WTC11 (cell line): ENCODE results near the gene RABGGTA. TPM values are rescaled to one million over a fixed set of nuclear protein-coding genes. Genes with fewer than 3 reads are reported as not detected.

Source experiments
- ATAC-seq: fragments of 200-7000 bp; cut with Tn5 transposase; 2 replicates; pipeline ENCODE4 v1.10.0; 2021; ENCODE audit warnings: mild to moderate bottlenecking, moderate library complexity
- CTCF ChIA-PET: fragments of 300-600 bp; sonication (Branson Sonifier 250); formaldehyde crosslinking; loops from one replicate; lab custom pipeline; 2021; ENCODE audit warnings: antibody characterized with exemption; lab: Charles Lee
- POLR2A ChIA-PET: fragments of 350-600 bp; sonication (Branson Sonifier 250); formaldehyde crosslinking; loops from one replicate; lab custom pipeline; 2021; ENCODE audit warnings: antibody characterized with exemption; lab: Charles Lee
- DNase-seq: peaks from one replicate; pipeline ENCODE4 v3.0.0; 2021; ENCODE audit warnings: low spot score
- H3K27ac Mint-ChIP-seq: 2 replicates; pipeline ENCODE4 v1.8.0; 2021; ENCODE audit warnings: mixed read lengths
- H3K27me3 Mint-ChIP-seq: 2 replicates; pipeline ENCODE4 v1.8.0; 2021; ENCODE audit warnings: low read depth, mild to moderate bottlenecking, moderate library complexity, mixed read lengths
- H3K36me3 Mint-ChIP-seq: 2 replicates; pipeline ENCODE4 v1.8.0; 2021; ENCODE audit warnings: mixed read lengths
- H3K4me1 Mint-ChIP-seq: 2 replicates; pipeline ENCODE4 v1.8.0; 2022; ENCODE audit warnings: mixed read lengths
- H3K4me3 Mint-ChIP-seq: 2 replicates; pipeline ENCODE4 v1.8.0; 2021; ENCODE audit warnings: mild to moderate bottlenecking, moderate library complexity, mixed read lengths
- H3K9me3 Mint-ChIP-seq: 2 replicates; pipeline ENCODE4 v1.8.0; 2021; ENCODE audit warnings: mixed read lengths
- CBFB ChIP-seq: sonication (generic); formaldehyde crosslinking; IDR thresholded peaks from 2 replicates; pipeline ENCODE4 v1.8.1; 2022; ENCODE audit warnings: mild to moderate bottlenecking, low read depth, missing genetic modification reagents
- CTCF ChIP-seq: fragments of 200-600 bp; IDR thresholded peaks from 2 replicates; pipeline ENCODE4 v1.8.0; 2022; ENCODE audit warnings: antibody characterized with exemption
- FOXP4 ChIP-seq: sonication (generic); formaldehyde crosslinking; IDR thresholded peaks from 2 replicates; pipeline ENCODE4 v1.8.0; 2022; ENCODE audit warnings: mild to moderate bottlenecking, missing genetic modification reagents
- GABPB1 ChIP-seq: sonication (generic); formaldehyde crosslinking; IDR thresholded peaks from 2 replicates; pipeline ENCODE4 v1.8.1; 2023; ENCODE audit warnings: mild to moderate bottlenecking, missing genetic modification reagents
- GTF2I ChIP-seq: fragments of 250-450 bp; sonication (Bioruptor Pico); conservative IDR thresholded peaks from 2 replicates; pipeline ENCODE4 v1.4.0; 2021; ENCODE audit warnings: mild to moderate bottlenecking
- MAX ChIP-seq: sonication (generic); formaldehyde crosslinking; IDR thresholded peaks from 2 replicates; pipeline ENCODE4 v1.8.0; 2022; ENCODE audit warnings: mild to moderate bottlenecking, missing genetic modification reagents
- MLX ChIP-seq: sonication (generic); formaldehyde crosslinking; IDR thresholded peaks from 2 replicates; pipeline ENCODE4 v1.8.1; 2023; ENCODE audit warnings: mild to moderate bottlenecking, missing genetic modification reagents, moderate library complexity
- NFYB ChIP-seq: sonication (generic); formaldehyde crosslinking; conservative IDR thresholded peaks from 2 replicates; pipeline ENCODE4 v1.8.0; 2022; ENCODE audit warnings: low read depth, missing genetic modification reagents
- NR3C1 ChIP-seq: sonication (generic); formaldehyde crosslinking; conservative IDR thresholded peaks from 2 replicates; pipeline ENCODE4 v1.8.1; 2023; ENCODE audit warnings: low read depth, mild to moderate bottlenecking, missing genetic modification reagents
- PRRX2 ChIP-seq: fragments of 250-450 bp; sonication (Bioruptor Pico); IDR thresholded peaks from 2 replicates; pipeline ENCODE4 v1.8.0; 2021; ENCODE audit warnings: mild to moderate bottlenecking
- SP1 ChIP-seq: sonication (generic); formaldehyde crosslinking; conservative IDR thresholded peaks from 2 replicates; pipeline ENCODE4 v1.8.1; 2022; ENCODE audit warnings: missing genetic modification reagents
- TP53 ChIP-seq: sonication (generic); formaldehyde crosslinking; IDR thresholded peaks from 2 replicates; pipeline ENCODE4 v1.8.1; 2023; ENCODE audit warnings: mild to moderate bottlenecking, missing genetic modification reagents
- ZBTB43 ChIP-seq: sonication (generic); formaldehyde crosslinking; IDR thresholded peaks from 2 replicates; pipeline ENCODE4 v1.8.1; 2023; ENCODE audit warnings: mild to moderate bottlenecking, missing genetic modification reagents
- ZMAT4 ChIP-seq: fragments of 250-450 bp; sonication (Bioruptor Pico); IDR thresholded peaks from 2 replicates; pipeline ENCODE4 v1.9.0; 2021; ENCODE audit warnings: mild to moderate bottlenecking
- total RNA-seq: library from RNA; stranded (reverse); gene quantifications from 3 replicates; pipeline ENCODE4 v1.2.3, GENCODE V29; 2021

Gene RABGGTA
- total RNA-seq, 1 experiment from 2014 or later, result 27.1 TPM

- TF ChIP-seq FOXP4 (CRISPR knock-in tag), result no peak
Measured at GRCh38 chr14:24309538-24310264, 38.3 kb upstream of the RABGGTA start, which contains the start of gene LTB4R2 (continued).

GRCh38 chr14:24308342-24309124, 37.1 kb upstream of the RABGGTA start:
- no peak for DNase-seq
- CTCF ChIA-PET, result interaction anchor here (0.7 to 6.8 kb wide), 58 partner anchors 8 to 250 kb away, joined by 3 to 97 read pairs (median 4); partner anchors contain the start of genes ADCY4, CBLN3, CHMP4A and DCAF11
- POLR2A ChIA-PET, result interaction anchor here (0.5 to 1.7 kb wide), 3 partner anchors 9 to 67 kb away, joined by 3 to 8 read pairs (median 8); partner anchors contain the start of genes DHRS1, NOP9 and TINF2
- Mint-ChIP-seq H3K27me3 (peaks cover 20% of the 10 kb centered on the region), H3K27ac (no peak overlapping the region)
- 0 out of 2 replicates have a peak, but pooled peaks have one; percentile 18 for TF ChIP-seq MAX (CRISPR knock-in tag)
- no peak for TF ChIP-seq NFYB
- TF ChIP-seq, all 79 proteins: peak for 1
- H3K36me3 Mint-ChIP-seq, result peaks cover 36% of the 10 kb centered on the region
- no peak overlapping the region for H3K4me3 Mint-ChIP-seq
- H3K4me1 Mint-ChIP-seq, result peaks cover 15% of the 10 kb centered on the region
- H3K9me3 Mint-ChIP-seq, result no peaks in the 10 kb centered on the region
- ATAC-seq, result no peak

GRCh38 chr14:24307575-24308341, 36.4 kb upstream of the RABGGTA start, which contains the start of gene CIDEB:
Gene CIDEB (minus strand): TSS chr14:24307977. CDS start chr14:24307858, 119 bp downstream.
- peak; percentile 77 for DNase-seq
- Mint-ChIP-seq H3K4me1 (peaks cover 15% of the 10 kb centered on the region), H3K4me3 (no peak within 1 kb of the TSS), H3K9me3 (no peaks in the 10 kb centered on the region), H3K27ac (peak within 1 kb of the TSS; percentile 49), H3K36me3 (peaks cover 41% of the 10 kb centered on the region), H3K27me3 (peaks cover 14% of the 10 kb centered on the region)
- CTCF ChIA-PET, result interaction anchor here (0.7 to 6.8 kb wide), 60 partner anchors 9 to 249 kb away, joined by 3 to 97 read pairs (median 4); partner anchors contain the start of genes ADCY4, CBLN3, CHMP4A and DCAF11
- TF ChIP-seq GABPB1 (CRISPR knock-in tag), result peak; percentile 84; the same call in 1 of the 2 replicates
- no peak for TF ChIP-seq GTF2I (CRISPR knock-in tag)
- TF ChIP-seq CTCF, result peak; percentile 84
- POLR2A ChIA-PET, result interaction anchor here (0.5 to 1.7 kb wide), 4 partner anchors 8 to 146 kb away, joined by 3 to 8 read pairs (median 6); partner anchors contain the start of genes DHRS1, NOP9 and TINF2
- peak; percentile 56 for ATAC-seq

- POLR2A ChIA-PET, result interaction anchor here (0.7 to 1.7 kb wide), 2 partner anchors 65 to 146 kb away, joined by 3 to 8 read pairs; partner anchors contain the start of gene TINF2
- H3K4me3 Mint-ChIP-seq, result no peak overlapping the region
- CTCF ChIA-PET, result interaction anchor here (0.9 to 6.8 kb wide), 20 partner anchors 9 to 135 kb away, joined by 3 to 97 read pairs (median 10); partner anchors contain the start of genes ADCY4, CBLN3, DHRS1 and KHNYN
- peaks cover 15% of the 10 kb centered on the region for H3K4me1 Mint-ChIP-seq
- H3K27me3 Mint-ChIP-seq, result peaks cover 8% of the 10 kb centered on the region
- H3K9me3 Mint-ChIP-seq, result no peaks in the 10 kb centered on the region
- no peak for DNase-seq
- peaks cover 47% of the 10 kb centered on the region for H3K36me3 Mint-ChIP-seq
- ATAC-seq, result no peak
- H3K27ac Mint-ChIP-seq, result peak overlapping the region; percentile 49; the same call in 1 of the 2 replicates
- TF ChIP-seq PRRX2, result no peak
Measured at GRCh38 chr14:24307156-24307574, 35.8 kb upstream of the RABGGTA start.

- H3K4me1 Mint-ChIP-seq, result peaks cover 13% of the 10 kb centered on the region
- TF ChIP-seq NR3C1 (CRISPR knock-in tag), result no peak
- no peak for TF ChIP-seq ZMAT4 (CRISPR knock-in tag)
- no peak for TF ChIP-seq CBFB (CRISPR knock-in tag)
- TF ChIP-seq TP53 (CRISPR knock-in tag), result no peak
- no peak for TF ChIP-seq ZBTB43 (CRISPR knock-in tag)
- no peak for TF ChIP-seq MLX (CRISPR knock-in tag)
- TF ChIP-seq SP1 (CRISPR knock-in tag), result no peak
Measured at GRCh38 chr14:24304019-24304387, 32.6 kb upstream of the RABGGTA start.

More at GRCh38 chr14:24304019-24304387, 32.6 kb upstream of the RABGGTA start:
- Mint-ChIP-seq H3K27ac (no peak overlapping the region), H3K9me3 (no peaks in the 10 kb centered on the region), H3K36me3 (peaks cover 53% of the 10 kb centered on the region), H3K27me3 (0 out of 2 replicates have a peak, but pooled peaks cover 3% of the 10 kb centered on the region), H3K4me3 (no peak overlapping the region)
- ChIA-PET POLR2A (no interaction called here), CTCF (no interaction called here)
- DNase-seq (no peak), ATAC-seq (no peak)
